GM21529 (cell line): ENCODE measurements around the gene IMPDH2.
"Not testable (repeated sequence)": the region's sequence is repeated elsewhere in the genome, so short reads cannot be mapped to it uniquely, and the experiment has no call there.

ENCODE experiments used
- ATAC-seq: cut with Tn5 transposase; IDR thresholded peaks from one replicate; pipeline ENCODE4 v1.9.1; 2021; ENCODE audit not compliant: unreplicated experiment

The IMPDH2 gene

DNA sequence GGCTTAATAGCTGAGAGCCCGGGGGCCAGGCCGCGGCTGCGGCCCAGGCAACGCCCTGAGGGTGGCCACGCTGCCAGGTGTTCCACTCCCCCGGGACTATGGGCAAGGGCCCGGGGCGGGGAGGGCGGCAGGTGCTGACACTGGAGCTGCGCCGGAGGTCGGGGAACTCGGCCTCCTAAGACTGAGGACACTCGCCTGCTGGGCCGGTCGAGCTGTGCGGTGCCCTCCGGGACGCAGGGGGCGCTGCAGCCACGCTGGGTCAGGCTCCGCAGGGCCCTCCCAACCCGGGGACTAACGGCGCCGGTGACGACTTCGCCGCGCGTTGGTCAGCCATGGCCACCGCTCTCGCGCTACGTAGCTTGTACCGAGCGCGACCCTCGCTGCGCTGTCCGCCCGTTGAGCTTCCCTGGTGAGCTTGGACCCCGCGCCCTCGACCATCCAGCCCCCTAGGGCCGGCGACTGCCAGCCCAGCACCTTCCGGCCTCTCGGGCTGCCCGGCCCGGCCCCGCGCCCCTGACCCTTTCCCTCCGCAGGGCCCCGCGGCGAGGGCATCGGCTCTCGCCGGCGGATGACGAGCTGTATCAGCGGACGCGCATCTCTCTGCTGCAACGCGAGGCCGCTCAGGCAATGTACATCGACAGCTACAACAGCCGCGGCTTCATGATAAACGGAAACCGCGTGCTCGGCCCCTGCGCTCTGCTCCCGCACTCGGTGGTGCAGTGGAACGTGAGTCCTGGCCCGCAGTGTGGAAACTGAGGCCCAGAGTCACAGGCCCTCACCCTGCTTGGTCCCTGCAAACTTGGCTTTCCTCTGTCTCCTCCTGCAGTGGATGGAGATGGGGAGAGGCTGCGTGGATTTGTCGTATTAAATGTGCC lies 7.1 kb downstream of the IMPDH2 start, which contains the start of gene NDUFAF3:
NDUFAF3 (plus strand) TSS at position 309 of the 875 bp plus-strand sequence; CDS start at position 333, 24 bp downstream.
- peak; percentile 61 for ATAC-seq

DNA sequence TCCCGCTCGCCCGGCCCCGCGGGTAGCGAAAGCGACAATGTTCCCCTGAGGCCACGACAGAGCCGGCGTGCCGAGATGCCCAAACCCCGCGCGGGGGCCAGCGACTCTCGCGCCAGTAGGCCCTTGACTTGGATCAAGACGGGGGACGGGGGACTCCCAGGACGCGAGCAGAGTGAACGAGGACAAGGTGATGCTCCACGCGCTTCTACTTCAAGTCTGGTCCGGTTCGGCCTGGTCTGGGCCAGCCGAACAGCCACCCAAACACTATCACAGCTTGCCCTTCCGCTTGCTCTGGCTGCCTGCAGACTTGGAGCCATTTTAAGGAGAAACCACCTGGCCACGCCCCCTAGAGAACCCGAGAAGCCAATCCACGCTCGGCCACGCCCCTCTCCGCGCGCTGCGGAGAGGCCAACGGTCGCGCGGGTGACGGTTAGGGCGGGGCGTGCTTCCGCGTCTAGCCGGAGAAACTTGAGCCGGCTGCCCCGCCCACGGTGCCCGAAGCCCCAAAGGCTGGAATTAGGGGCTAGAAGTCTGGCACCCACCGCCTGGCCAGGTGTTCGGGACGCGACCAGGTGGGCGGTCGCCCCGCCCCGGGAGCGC lies 7.9 kb downstream of the IMPDH2 start:
- ATAC-seq: peak; percentile 52

GRCh38 chr3:49020330-49021212 lies 8.6 kb downstream of the IMPDH2 start:
- ATAC-seq: no peak

DNA sequence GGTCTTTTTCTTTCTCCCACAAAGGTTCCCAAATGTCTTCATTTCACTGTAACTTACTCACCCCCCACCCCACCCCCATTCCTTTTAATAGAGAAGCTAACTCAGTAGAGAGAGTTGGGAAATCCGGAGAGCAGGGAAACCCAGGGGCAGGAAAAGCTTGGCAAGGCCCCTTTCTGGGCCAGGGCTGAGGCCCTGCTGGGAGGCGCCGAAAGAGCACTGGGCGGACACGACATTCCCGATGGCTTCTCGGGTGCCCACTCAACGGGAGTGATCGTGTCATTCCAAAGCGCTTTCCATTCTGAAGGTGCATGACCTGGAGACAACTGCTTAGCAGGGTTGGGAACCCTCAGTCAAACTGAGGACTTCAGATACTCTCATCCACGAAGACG lies 9.3 kb downstream of the IMPDH2 start:
- ATAC-seq: no peak

GRCh38 chr3:49018707-49019006 lies 10.5 kb downstream of the IMPDH2 start:
- ATAC-seq: no peak

DNA sequence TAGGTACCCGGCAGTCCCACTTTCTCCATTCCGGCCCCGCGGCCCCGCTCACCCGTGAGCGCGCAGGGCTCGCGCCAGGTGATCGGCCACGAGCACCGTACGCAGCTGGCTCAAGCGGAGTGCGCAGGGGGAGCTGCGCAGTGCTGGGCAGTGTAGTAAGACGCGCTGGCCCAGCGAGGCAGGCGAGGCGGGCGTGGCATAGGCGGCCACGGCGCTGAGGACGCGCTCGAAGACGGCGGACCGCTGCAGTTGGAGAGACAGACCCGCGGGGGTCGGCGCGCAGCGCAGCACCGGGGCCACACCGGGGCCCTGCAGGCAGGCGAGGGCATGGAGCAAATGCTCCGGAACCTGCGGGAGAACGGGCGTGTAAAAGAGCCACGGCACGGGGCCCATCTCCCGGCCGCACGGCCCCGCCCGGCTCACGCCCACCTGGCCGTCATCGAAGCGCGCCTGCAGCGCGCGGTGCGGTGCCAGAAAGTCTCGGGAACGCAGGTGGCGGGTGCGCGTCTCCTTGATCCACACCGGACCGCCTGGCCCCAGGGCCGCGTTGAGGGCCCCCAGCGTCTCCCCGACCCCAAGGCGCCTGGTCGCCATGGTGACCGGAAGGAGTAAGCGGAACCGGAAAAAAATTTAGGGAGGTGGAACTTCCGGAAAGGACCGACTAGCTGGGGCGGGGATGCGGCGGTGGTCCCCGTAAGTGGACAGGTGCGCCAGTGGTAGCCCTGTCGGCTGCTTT lies 11.1 kb downstream of the IMPDH2 start, which contains the start of gene DALRD3:
DALRD3 (minus strand) TSS at position 610 of the 736 bp plus-strand sequence; CDS start at position 594, 16 bp downstream.
- ATAC-seq: no peak

GRCh38 chr3:49017229-49017970 lies 11.8 kb downstream of the IMPDH2 start:
- no peak for ATAC-seq

GRCh38 chr3:49016414-49017228 lies 12.6 kb downstream of the IMPDH2 start:
- no peak for ATAC-seq

DNA sequence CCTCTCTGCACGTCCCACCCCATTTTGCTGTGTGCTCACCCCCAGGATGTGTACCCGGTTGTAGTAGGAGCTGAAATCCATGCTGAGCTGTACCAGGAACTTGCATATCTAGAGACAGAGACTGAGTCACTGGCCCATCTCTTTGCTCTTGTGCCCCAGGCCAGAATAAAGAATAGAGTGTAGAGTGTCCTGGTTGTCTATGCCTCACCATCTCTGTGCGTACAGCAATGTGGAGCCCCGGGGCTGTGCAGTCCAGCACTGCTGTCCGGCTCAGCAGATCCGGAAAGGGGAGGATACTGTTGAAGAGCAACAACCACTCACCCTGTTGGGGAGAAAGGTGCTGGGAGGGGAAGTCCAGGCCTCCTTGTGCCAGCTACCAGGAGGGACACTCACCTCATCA lies 13.4 kb downstream of the IMPDH2 start:
- no peak for ATAC-seq

DNA sequence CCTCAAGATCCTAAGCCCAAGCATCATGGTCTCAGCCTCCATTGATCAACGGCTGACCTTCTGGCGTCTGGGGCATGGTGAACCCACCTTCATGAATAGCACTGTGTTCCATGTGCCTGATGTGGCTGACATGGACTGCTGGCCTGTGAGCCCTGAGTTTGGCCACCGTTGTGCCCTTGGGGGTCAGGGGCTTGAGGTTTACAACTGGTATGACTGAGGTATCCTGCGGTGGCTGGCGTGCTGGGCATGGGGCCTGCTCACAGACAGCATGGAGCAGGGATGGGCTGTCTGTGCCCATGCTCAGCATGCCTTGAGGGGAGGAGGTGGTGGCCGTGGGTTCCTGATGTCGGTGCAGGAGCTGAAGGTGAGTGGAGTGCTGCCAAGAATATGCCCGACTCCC lies 14.1 kb downstream of the IMPDH2 start:
- ATAC-seq: no peak

- no peak for ATAC-seq
Observed at GRCh38 chr3:49013738-49014660, 15.2 kb downstream of the IMPDH2 start.

DNA sequence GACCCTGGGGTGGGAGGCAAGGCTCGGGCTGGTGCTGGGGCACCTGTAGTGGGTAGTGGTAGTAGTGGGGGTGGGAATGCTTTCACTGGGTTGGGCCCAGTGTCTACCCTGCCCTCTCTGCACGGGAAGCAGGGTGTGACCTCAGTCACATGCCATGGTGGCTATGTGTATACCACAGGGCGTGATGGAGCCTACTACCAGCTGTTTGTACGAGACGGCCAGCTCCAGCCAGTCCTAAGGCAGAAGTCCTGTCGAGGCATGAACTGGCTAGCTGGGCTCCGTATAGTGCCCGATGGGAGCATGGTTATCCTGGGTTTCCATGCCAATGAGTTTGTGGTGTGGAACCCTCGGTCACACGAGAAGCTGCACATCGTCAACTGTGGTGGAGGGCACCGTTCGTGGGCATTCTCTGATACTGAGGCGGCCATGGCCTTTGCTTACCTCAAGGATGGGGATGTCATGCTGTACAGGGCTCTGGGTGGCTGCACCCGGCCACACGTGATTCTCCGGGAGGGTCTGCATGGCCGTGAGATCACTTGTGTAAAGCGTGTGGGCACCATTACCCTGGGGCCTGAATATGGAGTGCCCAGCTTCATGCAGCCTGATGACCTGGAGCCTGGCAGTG lies 16.0 kb downstream of the IMPDH2 start:
- no peak for ATAC-seq

DNA sequence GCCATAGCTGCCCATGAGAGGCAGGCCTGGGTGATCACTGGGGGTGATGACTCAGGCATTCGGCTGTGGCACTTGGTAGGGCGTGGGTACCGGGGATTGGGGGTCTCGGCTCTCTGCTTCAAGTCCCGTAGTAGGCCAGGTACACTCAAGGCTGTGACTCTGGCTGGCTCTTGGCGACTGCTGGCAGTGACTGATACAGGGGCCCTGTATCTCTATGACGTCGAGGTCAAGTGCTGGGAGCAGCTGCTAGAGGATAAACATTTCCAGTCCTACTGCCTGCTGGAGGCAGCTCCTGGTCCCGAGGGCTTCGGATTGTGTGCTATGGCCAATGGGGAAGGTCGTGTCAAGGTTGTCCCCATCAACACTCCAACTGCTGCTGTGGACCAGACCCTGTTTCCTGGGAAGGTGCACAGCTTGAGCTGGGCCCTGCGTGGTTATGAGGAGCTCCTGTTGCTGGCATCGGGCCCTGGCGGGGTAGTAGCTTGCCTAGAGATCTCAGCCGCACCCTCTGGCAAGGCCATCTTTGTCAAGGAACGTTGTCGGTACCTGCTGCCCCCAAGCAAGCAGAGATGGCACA lies 16.7 kb downstream of the IMPDH2 start:
- ATAC-seq: no peak

DNA sequence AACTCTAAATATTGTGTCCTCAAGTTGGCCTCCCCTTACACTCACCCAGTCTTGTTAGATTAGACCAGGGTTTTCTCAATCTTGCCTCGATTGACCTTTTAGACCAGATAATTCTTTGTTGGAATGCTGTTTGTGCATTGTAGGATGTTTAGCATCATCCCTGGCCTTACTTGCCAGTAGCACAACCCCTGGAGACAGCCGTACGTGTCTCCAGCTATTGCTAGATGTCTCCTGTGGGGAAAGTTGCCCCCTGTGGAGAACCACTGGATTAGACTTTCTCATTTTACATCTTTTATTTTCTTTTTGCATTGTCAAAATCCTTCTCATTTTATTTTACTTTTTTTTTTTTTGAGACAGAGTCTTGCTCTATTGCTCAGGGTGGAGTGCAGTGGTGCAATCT lies 19.8 kb downstream of the IMPDH2 start:
- no peak for ATAC-seq

GRCh38 chr3:49008627-49009026 lies 20.6 kb downstream of the IMPDH2 start:
- not testable (repeated sequence) for ATAC-seq

GRCh38 chr3:49007771-49008528 lies 21.2 kb downstream of the IMPDH2 start:
- ATAC-seq: peak; percentile 46
